ENCODE results near the gene ATP11A. TPM values are rescaled to one million over a fixed set of nuclear protein-coding genes. Genes with fewer than 3 reads are reported as not detected.

ATP11A gene
- total RNA-seq, 3 donors from 2014 or later: 15.5 to 28.7 (median 19.4) TPM

GRCh38 chr13:112716841-112717520 is 27.1 kb downstream of the ATP11A start:
- Histone ChIP-seq H3K4me1 (ENCODE audit: low read depth) (peaks cover under 1% of the 10 kb centered on the region), H3K9me3 (no peaks in the 10 kb centered on the region), H3K36me3 (ENCODE audit: low read depth) (no peaks in the 10 kb centered on the region), H3K4me3 (no peak overlapping the region)
- no peak for TF ChIP-seq CTCF (IDR thresholded peaks at IDR 0.05)
- DNase-seq (no peak), ATAC-seq (no peak)
- intact Hi-C loops (cut with DNase I, micrococcal nuclease): no loop called here

- DNase-seq (no peak), ATAC-seq (no peak)
- intact Hi-C loops (cut with DNase I, micrococcal nuclease): no loop called here
Measured at GRCh38 chr13:112718318-112718717, 28.5 kb downstream of the ATP11A start.

GRCh38 chr13:112719016-112719415 is 29.2 kb downstream of the ATP11A start:
- Histone ChIP-seq H3K4me1 (ENCODE audit: low read depth) (no peaks in the 10 kb centered on the region), H3K9me3 (no peaks in the 10 kb centered on the region), H3K4me3 (no peak overlapping the region), H3K36me3 (ENCODE audit: low read depth) (no peaks in the 10 kb centered on the region)
- DNase-seq (no peak), ATAC-seq (no peak)
- intact Hi-C loops (cut with DNase I, micrococcal nuclease): no loop called here
- no peak for TF ChIP-seq CTCF (IDR thresholded peaks at IDR 0.05)

More at GRCh38 chr13:112718318-112718717, 28.5 kb downstream of the ATP11A start:
- Histone ChIP-seq H3K9me3 (no peaks in the 10 kb centered on the region), H3K36me3 (ENCODE audit: low read depth) (no peaks in the 10 kb centered on the region), H3K4me1 (ENCODE audit: low read depth) (no peaks in the 10 kb centered on the region), H3K4me3 (no peak overlapping the region)
- TF ChIP-seq CTCF (IDR thresholded peaks at IDR 0.05): no peak

GRCh38 chr13:112719556-112719955 is 29.7 kb downstream of the ATP11A start:
- Histone ChIP-seq H3K4me3 (no peak overlapping the region), H3K9me3 (no peaks in the 10 kb centered on the region), H3K36me3 (ENCODE audit: low read depth) (no peaks in the 10 kb centered on the region), H3K4me1 (ENCODE audit: low read depth) (no peaks in the 10 kb centered on the region)
- intact Hi-C loops (cut with DNase I, micrococcal nuclease): no loop called here
- TF ChIP-seq CTCF (IDR thresholded peaks at IDR 0.05): no peak
- ATAC-seq (no peak), DNase-seq (no peak)

GRCh38 chr13:112720251-112720650 is 30.4 kb downstream of the ATP11A start:
- DNase-seq (no peak), ATAC-seq (no peak)
- H3K9me3 ChIP-seq: no peaks in the 10 kb centered on the region
- no peak for TF ChIP-seq CTCF (IDR thresholded peaks at IDR 0.05)
- H3K4me1 ChIP-seq (ENCODE audit: low read depth): no peaks in the 10 kb centered on the region
- H3K36me3 ChIP-seq (ENCODE audit: low read depth): no peaks in the 10 kb centered on the region
- intact Hi-C loops (cut with DNase I, micrococcal nuclease): no loop called here
- H3K4me3 ChIP-seq: no peak overlapping the region

GRCh38 chr13:112720814-112721197 is 31.0 kb downstream of the ATP11A start:
- ATAC-seq (no peak), DNase-seq (no peak)
- no peak for TF ChIP-seq CTCF (IDR thresholded peaks at IDR 0.05)
- H3K4me3 ChIP-seq: no peak overlapping the region
- intact Hi-C loops (cut with DNase I, micrococcal nuclease): no loop called here
- H3K36me3 ChIP-seq (ENCODE audit: low read depth): no peaks in the 10 kb centered on the region
- H3K4me1 ChIP-seq (ENCODE audit: low read depth): no peaks in the 10 kb centered on the region
- no peaks in the 10 kb centered on the region for H3K9me3 ChIP-seq

Measured in mucosa of descending colon (tissue), 3 donors.